HAP-1 (cell line): ENCODE results near the gene IDH3G.

Experiments
- DNase-seq, 2 experiments: peaks; one replicate each; pipeline ENCODE4 v3.0.0-alpha.2; 2016 to 2020; ENCODE audit warnings: low spot score in 2 of 2
- H3K27me3 ChIP-seq: fragments of 250-450 bp; sonication (Bioruptor Pico); 2 replicates; pipeline ENCODE4 v1.5.1; 2020; ENCODE audit warnings: low read depth, mild to moderate bottlenecking, moderate library complexity
- H3K36me3 ChIP-seq: fragments of 250-450 bp; sonication (Bioruptor Pico); replicated peaks from 2 replicates; pipeline ENCODE4 v1.5.1; 2020; ENCODE audit warnings: mild to moderate bottlenecking
- H3K4me1 ChIP-seq: fragments of 250-450 bp; sonication (Bioruptor Pico); 2 replicates; pipeline ENCODE4 v1.5.1; 2020; ENCODE audit warnings: mild to moderate bottlenecking
- H3K4me3 ChIP-seq: fragments of 250-450 bp; sonication (Bioruptor Pico); 2 replicates; pipeline ENCODE4 v1.5.1; 2020; ENCODE audit warnings: mild to moderate bottlenecking, moderate library complexity
- H3K9me3 ChIP-seq: fragments of 250-450 bp; sonication (Bioruptor Pico); 2 replicates; pipeline ENCODE4 v1.5.1; 2020; ENCODE audit warnings: mild to moderate bottlenecking, moderate library complexity
- in situ Hi-C: fragments of 300-500 bp; cut with MboI; formaldehyde crosslinking; loops from 3 replicates; pipeline ENCODE4 v1.14.3; 2020; ENCODE audit warnings: low sequenced_read_pairs, inconsistent platforms, mixed read lengths

Gene IDH3G

GRCh38 chrX:153776611-153777045, 17.5 kb downstream of the IDH3G start:
- Histone ChIP-seq H3K4me1 (peaks cover 4% of the 10 kb centered on the region), H3K9me3 (no peaks in the 10 kb centered on the region), H3K36me3 (no peaks in the 10 kb centered on the region), H3K27me3 (no peaks in the 10 kb centered on the region), H3K4me3 (no peak overlapping the region)
- in situ Hi-C loops, result no loop called here
- DNase-seq, result peak; percentile 25 to 74

- Histone ChIP-seq H3K27me3 (no peaks in the 10 kb centered on the region), H3K4me1 (peaks cover 4% of the 10 kb centered on the region), H3K36me3 (no peaks in the 10 kb centered on the region), H3K4me3 (no peak overlapping the region), H3K9me3 (no peaks in the 10 kb centered on the region)
- in situ Hi-C loops, result no loop called here
- DNase-seq, result no peak
These were observed 18.0 kb downstream of the IDH3G start for GRCh38 chrX:153776120-153776599.

- peaks cover 4% of the 10 kb centered on the region for H3K4me1 ChIP-seq
- in situ Hi-C loops, result no loop called here
- H3K27me3 ChIP-seq, result no peaks in the 10 kb centered on the region
- no peak for DNase-seq
- no peaks in the 10 kb centered on the region for H3K9me3 ChIP-seq
- no peaks in the 10 kb centered on the region for H3K36me3 ChIP-seq
- H3K4me3 ChIP-seq, result no peak overlapping the region
These were observed 18.7 kb downstream of the IDH3G start for GRCh38 chrX:153775293-153776119.

GRCh38 chrX:153774576-153775292, 19.4 kb downstream of the IDH3G start:
- DNase-seq, result no peak
- H3K4me1 ChIP-seq, result peaks cover 4% of the 10 kb centered on the region
- in situ Hi-C loops, result no loop called here

GRCh38 chrX:153773741-153774575, 20.2 kb downstream of the IDH3G start:
- H3K27me3 ChIP-seq, result no peaks in the 10 kb centered on the region
- H3K9me3 ChIP-seq, result no peaks in the 10 kb centered on the region
- in situ Hi-C loops, result no loop called here
- H3K36me3 ChIP-seq, result no peaks in the 10 kb centered on the region
- H3K4me1 ChIP-seq, result peaks cover 4% of the 10 kb centered on the region
- H3K4me3 ChIP-seq, result no peak overlapping the region
- no peak for DNase-seq

More at GRCh38 chrX:153774576-153775292, 19.4 kb downstream of the IDH3G start:
- Histone ChIP-seq H3K27me3 (no peaks in the 10 kb centered on the region), H3K36me3 (no peaks in the 10 kb centered on the region), H3K4me3 (no peak overlapping the region), H3K9me3 (no peaks in the 10 kb centered on the region)

GRCh38 chrX:153773218-153773611, 21.0 kb downstream of the IDH3G start:
- no peak for DNase-seq
- Histone ChIP-seq H3K4me1 (peaks cover 4% of the 10 kb centered on the region), H3K36me3 (no peaks in the 10 kb centered on the region), H3K4me3 (no peak overlapping the region), H3K27me3 (no peaks in the 10 kb centered on the region), H3K9me3 (no peaks in the 10 kb centered on the region)
- in situ Hi-C loops, result no loop called here

GRCh38 chrX:153772316-153773217, 21.6 kb downstream of the IDH3G start:
- Histone ChIP-seq H3K9me3 (no peaks in the 10 kb centered on the region), H3K4me3 (no peak overlapping the region), H3K4me1 (peaks cover 4% of the 10 kb centered on the region), H3K36me3 (no peaks in the 10 kb centered on the region), H3K27me3 (no peaks in the 10 kb centered on the region)
- in situ Hi-C loops, result no loop called here
- DNase-seq, result peak in 1 of 2 experiments; percentile 8

- H3K4me3 ChIP-seq, result no peak overlapping the region
- no peaks in the 10 kb centered on the region for H3K27me3 ChIP-seq
- in situ Hi-C loops, result no loop called here
- H3K36me3 ChIP-seq, result no peaks in the 10 kb centered on the region
- peaks cover under 1% of the 10 kb centered on the region for H3K4me1 ChIP-seq
- no peaks in the 10 kb centered on the region for H3K9me3 ChIP-seq
- DNase-seq, result peak in 1 of 2 experiments; percentile 7
These were observed 22.5 kb downstream of the IDH3G start for GRCh38 chrX:153771415-153772315.

GRCh38 chrX:153770601-153771414, 23.4 kb downstream of the IDH3G start:
- Histone ChIP-seq H3K9me3 (no peaks in the 10 kb centered on the region), H3K4me1 (no peaks in the 10 kb centered on the region), H3K36me3 (no peaks in the 10 kb centered on the region), H3K4me3 (no peak overlapping the region), H3K27me3 (no peaks in the 10 kb centered on the region)
- in situ Hi-C loops, result no loop called here
- DNase-seq, result no peak

- peak in 1 of 2 experiments; percentile 7 for DNase-seq
- H3K36me3 ChIP-seq, result no peaks in the 10 kb centered on the region
These were observed 24.1 kb downstream of the IDH3G start for GRCh38 chrX:153769865-153770600.

More at GRCh38 chrX:153769865-153770600, 24.1 kb downstream of the IDH3G start:
- Histone ChIP-seq H3K27me3 (no peaks in the 10 kb centered on the region), H3K9me3 (no peaks in the 10 kb centered on the region), H3K4me1 (no peaks in the 10 kb centered on the region), H3K4me3 (no peak overlapping the region)
- in situ Hi-C loops, result no loop called here
